Activated CD8-positive, alpha-beta memory T cell treated with anti-CD3 and anti-CD28 coated beads, Interleukin-2, amount 10 ng/mL, durations not matched to agents 7 days and 5 days (primary cell): ENCODE data around the gene STK32B. TPM values are rescaled to one million over a fixed set of nuclear protein-coding genes. Genes with fewer than 3 reads are reported as not detected.

Experiments
- ATAC-seq: fragments of 150-1000 bp; cut with Tn5 transposase; one replicate; pipeline ENCODE4 v1.10.0; 2021; ENCODE audit warnings: moderate library complexity
- CTCF ChIA-PET: fragments of 350-600 bp; sonication (Branson Sonifier 250); formaldehyde crosslinking; loops from one replicate; lab custom pipeline; 2021; ENCODE audit warnings: antibody characterized with exemption; lab: Charles Lee
- DNase-seq: peaks from one replicate; pipeline ENCODE4 v3.0.0-alpha.2; 2020
- H3K27ac Mint-ChIP-seq: one replicate; pipeline ENCODE4 v1.8.0; 2021; ENCODE audit warnings: mild to moderate bottlenecking, mixed read lengths
- H3K27me3 Mint-ChIP-seq: one replicate; pipeline ENCODE4 v1.8.0; 2021; ENCODE audit warnings: mixed read lengths
- H3K36me3 Mint-ChIP-seq: one replicate; pipeline ENCODE4 v1.8.0; 2021; ENCODE audit warnings: mild to moderate bottlenecking, mixed read lengths
- H3K4me1 Mint-ChIP-seq: one replicate; pipeline ENCODE4 v1.8.0; 2021; ENCODE audit warnings: mixed read lengths
- H3K4me3 Mint-ChIP-seq: one replicate; pipeline ENCODE4 v1.8.0; 2021; ENCODE audit warnings: mild to moderate bottlenecking, moderate library complexity, mixed read lengths
- H3K9me3 Mint-ChIP-seq: one replicate; pipeline ENCODE4 v1.8.0; 2022; ENCODE audit warnings: low read depth, mixed read lengths
- total RNA-seq, 2 experiments: library from RNA; stranded (reverse); gene quantifications; one replicate each; pipeline ENCODE4 v1.2.3, GENCODE V29; 2021

STK32B gene
- total RNA-seq, 2 experiments from 2014 or later: not detected

DNA sequence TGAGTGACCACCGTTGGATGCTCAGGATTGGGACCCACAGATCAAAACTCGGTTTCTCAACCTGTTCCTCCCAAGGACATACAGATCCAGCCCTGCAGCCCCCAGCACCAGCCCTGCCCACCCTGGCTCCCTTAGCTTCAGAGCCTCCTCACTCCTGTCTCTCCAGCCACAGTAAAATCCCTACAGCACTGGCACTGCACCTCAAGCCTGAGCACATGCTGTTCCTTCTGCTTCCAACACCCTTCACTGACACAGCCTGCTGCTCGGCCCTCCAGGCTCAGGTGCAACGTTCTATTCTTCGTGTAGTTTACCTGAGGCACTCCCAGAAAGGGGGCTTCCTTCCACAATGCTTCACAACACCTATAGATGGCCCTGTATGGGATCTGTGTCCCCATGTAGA lies 493.5 kb downstream of the STK32B start:
- no peaks in the 10 kb centered on the region for H3K36me3 Mint-ChIP-seq
- CTCF ChIA-PET: no interaction called here
- H3K27ac Mint-ChIP-seq: no peak overlapping the region
- ATAC-seq: no peak
- H3K9me3 Mint-ChIP-seq: peaks cover 4% of the 10 kb centered on the region
- no peak overlapping the region for H3K4me3 Mint-ChIP-seq
- DNase-seq: no peak
- no peaks in the 10 kb centered on the region for H3K27me3 Mint-ChIP-seq
- H3K4me1 Mint-ChIP-seq: no peaks in the 10 kb centered on the region

DNA sequence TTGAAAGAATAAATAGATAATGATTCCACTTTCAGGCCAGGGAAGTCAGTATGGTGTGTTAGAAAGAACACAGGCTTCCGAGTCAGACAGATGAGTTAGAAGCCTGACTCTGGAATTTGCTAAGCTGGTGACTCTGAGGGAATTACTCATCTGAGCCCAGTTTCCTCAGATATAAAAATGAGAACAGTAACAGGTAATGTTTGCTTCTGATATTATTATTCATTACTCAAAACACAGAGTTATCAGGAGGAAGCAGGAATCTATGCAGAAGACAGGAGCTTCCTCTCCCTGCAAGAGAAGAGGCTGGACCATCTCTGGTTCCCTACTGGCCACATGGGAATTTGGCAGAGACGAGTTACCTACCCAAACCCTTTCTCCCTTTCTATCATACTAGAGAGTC lies 494.0 kb downstream of the STK32B start:
- Mint-ChIP-seq H3K27me3 (no peaks in the 10 kb centered on the region), H3K27ac (no peak overlapping the region)
- no peak for DNase-seq

DNA sequence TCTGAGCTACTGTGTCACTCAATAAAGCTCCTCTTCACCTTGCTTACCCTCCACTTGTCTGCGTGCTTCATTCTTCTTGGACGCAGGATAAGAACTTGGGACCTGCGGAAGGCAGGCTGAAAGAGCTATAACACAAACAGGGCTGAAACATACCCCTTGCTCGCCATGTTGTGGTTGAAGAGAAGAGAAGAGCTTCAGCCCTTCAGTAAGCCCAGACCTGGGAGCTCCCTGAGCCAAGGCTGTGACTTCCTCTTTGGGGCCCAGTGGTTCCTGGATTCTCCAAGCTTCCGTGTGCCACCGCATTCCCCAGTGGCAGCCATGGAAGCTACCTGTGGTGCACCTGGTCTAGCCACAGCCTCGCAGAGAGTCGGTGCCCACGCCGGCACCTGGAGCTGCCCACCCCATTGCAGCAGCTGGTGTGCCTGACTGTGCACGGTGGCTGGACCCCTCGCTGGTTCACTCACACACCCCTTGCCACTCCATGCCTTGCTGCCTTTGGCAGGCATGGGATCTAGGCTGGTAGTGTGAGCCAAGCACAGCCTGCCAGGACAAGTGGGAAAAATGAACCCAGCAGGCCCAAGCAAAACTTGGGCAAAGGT lies 496.5 kb downstream of the STK32B start:
- CTCF ChIA-PET: no interaction called here
- H3K4me3 Mint-ChIP-seq: no peak overlapping the region
- no peaks in the 10 kb centered on the region for H3K4me1 Mint-ChIP-seq
- H3K36me3 Mint-ChIP-seq: no peaks in the 10 kb centered on the region
- H3K27me3 Mint-ChIP-seq: no peaks in the 10 kb centered on the region
- DNase-seq: no peak
- H3K9me3 Mint-ChIP-seq: peaks cover 8% of the 10 kb centered on the region
- H3K27ac Mint-ChIP-seq: no peak overlapping the region
- ATAC-seq: no peak

More for the DNA sequence above, 494.0 kb downstream of the STK32B start:
- no peak for ATAC-seq
- H3K4me1 Mint-ChIP-seq: no peaks in the 10 kb centered on the region
- H3K9me3 Mint-ChIP-seq: peaks cover 5% of the 10 kb centered on the region
- H3K36me3 Mint-ChIP-seq: no peaks in the 10 kb centered on the region
- no peak overlapping the region for H3K4me3 Mint-ChIP-seq
- CTCF ChIA-PET: no interaction called here

Other genes starting within 250 kb of the STK32B start
- under 1 TPM in 1 of 2 experiments, not detected in 1; 0.12 TPM for gene MSX1, start 191.8 kb upstream of the STK32B start, total RNA-seq
- gene CYTL1, start 32.0 kb upstream of the STK32B start, total RNA-seq: not detected